Endothelial cell of umbilical vein (primary cell): ENCODE measurements around the gene SPAM1. TPM values are rescaled to one million over a fixed set of nuclear protein-coding genes. Genes with fewer than 3 reads are reported as not detected.
"Not testable (repeated sequence)": the region's sequence is repeated elsewhere in the genome, so short reads cannot be mapped to it uniquely, and the experiment has no call there.

Experiments
- BruUV-seq: library from RNA; stranded (reverse); fragments of 400-500 nt; replicated peaks from 2 replicates; lab custom pipeline; 2021; lab: Mats Ljungman, UMichigan
- CTCF ChIA-PET: fragments of 300-600, 350-600 bp; sonication (Branson Sonifier 250); formaldehyde crosslinking; loops from one replicate; lab custom pipeline; 2021; ENCODE audit warnings: antibody characterized with exemption, inconsistent platforms; lab: Charles Lee
- POLR2A ChIA-PET: fragments of 300-600, 350-600 bp; sonication (Branson Sonifier 250); formaldehyde crosslinking; loops from one replicate; lab custom pipeline; 2021; ENCODE audit warnings: antibody characterized with exemption, inconsistent platforms; lab: Charles Lee
- DNase-seq: peaks from one replicate; pipeline ENCODE4 v3.0.0-alpha.2; 2011; ENCODE audit warnings: low read depth, low spot score
- FAIRE-seq: peaks from 2 replicates; lab custom pipeline; 2011; peaks lifted over from hg19 to GRCh38; lab: Jason Lieb, UNC
- H2AFZ ChIP-seq: 2 replicates; pipeline ENCODE4 v1.6.0; 2012; ENCODE audit warnings: low read depth, low read length, control low read depth, inconsistent platforms
- H3K27ac ChIP-seq: 2 replicates; pipeline ENCODE4 v1.5.1; 2011; ENCODE audit warnings: low read depth, mild to moderate bottlenecking, control low read depth, low read length, moderate library complexity; ENCODE audit not compliant: insufficient read depth
- H3K27me3 ChIP-seq, 2 experiments: 2 replicates each; pipeline versions ENCODE4 v1.6.0 to v1.6.1; 2011; ENCODE audit warnings: low read length in 2 of 2, mixed read lengths in 1 of 2; ENCODE audit not compliant: control insufficient read depth in 2 of 2, insufficient read depth in 2 of 2
- H3K36me3 ChIP-seq, 2 experiments: 2 replicates in 1 of 2; 3 replicates in 1 of 2; pipeline ENCODE4 v1.5.1; 2011; ENCODE audit warnings: low read length in 2 of 2, mild to moderate bottlenecking in 1 of 2, moderate library complexity in 1 of 2; ENCODE audit not compliant: control insufficient read depth in 2 of 2, insufficient read depth in 2 of 2; ENCODE audit errors: extremely low read depth in 1 of 2
- H3K4me1 ChIP-seq: 3 replicates; pipeline ENCODE4 v1.5.1; 2011; ENCODE audit warnings: mild to moderate bottlenecking, low read length; ENCODE audit not compliant: control insufficient read depth, insufficient read depth; ENCODE audit errors: extremely low read depth
- H3K4me2 ChIP-seq: 2 replicates; pipeline ENCODE4 v1.6.1; 2011; ENCODE audit warnings: low read length, control low read depth, mixed read lengths; ENCODE audit not compliant: insufficient read depth
- H3K4me3 ChIP-seq, 3 experiments: fragments of 200-600 bp in 1 of 3; sonication (generic), shearing (Covaris generic) in 1 of 3; replicated peaks in 1 of 3; 2 replicates each; pipeline ENCODE4 v1.5.1; 2011 to 2016; ENCODE audit warnings: control low read depth in 3 of 3, low read length in 3 of 3, mild to moderate bottlenecking in 2 of 3, inconsistent platforms in 1 of 3, low read depth in 1 of 3, moderate library complexity in 1 of 3; ENCODE audit not compliant: insufficient read depth in 1 of 3
- H3K79me2 ChIP-seq: 2 replicates; pipeline ENCODE4 v1.6.0; 2012; ENCODE audit warnings: low read length, inconsistent platforms; ENCODE audit not compliant: control insufficient read depth, insufficient read depth
- H3K9ac ChIP-seq: replicated peaks from 2 replicates; pipeline ENCODE3; 2011; ENCODE audit warnings: low read length, control low read depth; ENCODE audit not compliant: insufficient read depth; ENCODE audit errors: extremely low read depth
- H3K9me1 ChIP-seq: replicated peaks from 3 replicates; pipeline ENCODE4 v1.6.0; 2011; ENCODE audit warnings: mild to moderate bottlenecking, low read length; ENCODE audit not compliant: control insufficient read depth, insufficient read depth; ENCODE audit errors: extremely low read depth
- H3K9me3 ChIP-seq: replicated peaks from 2 replicates; pipeline ENCODE4 v1.5.1; 2012; ENCODE audit warnings: low read length, inconsistent platforms; ENCODE audit not compliant: control insufficient read depth, insufficient read depth
- H4K20me1 ChIP-seq: replicated peaks from 2 replicates; pipeline ENCODE3; 2011; ENCODE audit warnings: mild to moderate bottlenecking, low read length; ENCODE audit not compliant: control insufficient read depth, insufficient read depth; ENCODE audit errors: extremely low read depth
- EZH2 ChIP-seq: IDR thresholded peaks from 2 replicates; pipeline ENCODE4 v1.6.1; 2012; ENCODE audit warnings: borderline replicate concordance, low read depth, mild to moderate bottlenecking, moderate library complexity, low read length, inconsistent platforms; ENCODE audit not compliant: severe bottlenecking
- FOS ChIP-seq: IDR thresholded peaks from 2 replicates; pipeline ENCODE4 v1.6.1; 2011; ENCODE audit warnings: mild to moderate bottlenecking, low read length, moderate library complexity, borderline replicate concordance; ENCODE audit not compliant: insufficient read depth
- GATA2 ChIP-seq: IDR thresholded peaks from 2 replicates; pipeline ENCODE4 v1.7.0; 2011; ENCODE audit warnings: low read depth, mild to moderate bottlenecking, moderate library complexity, mixed read lengths, low read length; ENCODE audit not compliant: insufficient read length, insufficient read depth
- JUN ChIP-seq: IDR thresholded peaks from 2 replicates; pipeline ENCODE4 v1.6.1; 2011; ENCODE audit warnings: borderline replicate concordance, low read depth; ENCODE audit not compliant: insufficient read length, insufficient read depth
- MYC ChIP-seq: IDR thresholded peaks from one replicate; pipeline ENCODE4 v1.6.1; 2011; ENCODE audit warnings: mild to moderate bottlenecking, low read depth, low read length
- POLR2A ChIP-seq: IDR thresholded peaks from 2 replicates; pipeline ENCODE4 v1.6.1; 2012; ENCODE audit warnings: low read depth, mild to moderate bottlenecking, control low read depth, low read length
- POLR2AphosphoS5 ChIP-seq: IDR thresholded peaks from 2 replicates; pipeline ENCODE4 v1.6.1; 2012; ENCODE audit warnings: low read depth, mild to moderate bottlenecking, control low read depth, low read length, moderate library complexity; ENCODE audit not compliant: insufficient read depth
- dilution Hi-C: fragments of 300-500 bp; cut with MboI; formaldehyde crosslinking; loops from one replicate; pipeline ENCODE4 v1.15.0; 2019; ENCODE audit warnings: low sequenced_read_pairs; ENCODE audit not compliant: extremely low pct_ligation_motif_present
- intact Hi-C: fragments of 100-400 bp; cut with micrococcal nuclease; formaldehyde crosslinking; loops from one replicate; pipeline ENCODE4 v1.10.0; 2022
- polyA plus RNA-seq, 4 experiments: library from polyadenylated mRNA; depleted of rRNA in 3 of 4; stranded (reverse) in 3 of 4; unstranded in 1 of 4; fragments of >200 nt; gene quantifications; 2 replicates each; pipeline versions ENCODE4 v1.2.1 to v1.2.3, GENCODE V29; 2011 to 2012; ENCODE audit warnings: missing spikeins in 1 of 4
- total RNA-seq: library from RNA; stranded (reverse); gene quantifications from 2 replicates; pipeline ENCODE4 v1.2.3, GENCODE V29; 2021
- TF ChIP-seq, protein P1 (sequence below), 2 donors: IDR thresholded peaks; 1 replicate in 1 of 2; 2 replicates in 1 of 2; pipeline ENCODE4 v1.5.1; 2011; ENCODE audit warnings: low read length in 2 of 2, mild to moderate bottlenecking in 2 of 2, moderate library complexity in 2 of 2, control low read depth in 1 of 2, inconsistent platforms in 1 of 2, low read depth in 1 of 2; ENCODE audit not compliant: insufficient read depth in 1 of 2; ENCODE audit errors: extremely low read depth in 1 of 2
- TF ChIP-seq, protein P2 (sequence below): IDR thresholded peaks from 2 replicates; pipeline ENCODE4 v1.6.1; 2011; ENCODE audit not compliant: insufficient read depth, insufficient read length

Gene SPAM1
- total and polyA plus RNA-seq, 2 donors (not counting 3 experiments of a cell fraction or from before 2014, with no cell fraction given) = not detected

DNA sequence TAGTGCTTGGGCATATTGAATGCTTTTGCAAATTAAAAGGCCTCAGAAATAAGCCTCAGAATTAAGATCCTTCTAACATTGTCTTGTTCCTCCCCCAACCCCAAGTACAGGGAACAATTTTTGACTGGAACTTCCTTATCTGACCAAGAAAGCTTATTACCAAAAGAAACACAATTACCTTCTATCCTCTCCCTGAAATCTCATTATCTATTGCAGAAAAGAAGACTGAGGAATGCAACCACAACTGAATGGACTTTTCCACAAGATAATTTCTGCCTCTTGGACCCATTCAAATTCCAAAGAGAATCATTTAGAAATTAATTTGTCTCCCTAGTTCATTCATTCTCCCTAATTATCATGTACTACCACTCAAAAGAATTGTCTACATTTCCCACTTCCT, 36.8 kb upstream of the SPAM1 start:
- no peaks in the 10 kb centered on the region for H3K9me3 ChIP-seq
- no peaks in the 10 kb centered on the region for H3K4me1 ChIP-seq
- FAIRE-seq = no peak
- H3K9ac ChIP-seq = no peak overlapping the region
- TF ChIP-seq EZH2 (no peak), FOS (no peak), POLR2AphosphoS5 (no peak), MYC (no peak), JUN (no peak), GATA2 (no peak), POLR2A (no peak)
- TF ChIP-seq, protein P1, sequence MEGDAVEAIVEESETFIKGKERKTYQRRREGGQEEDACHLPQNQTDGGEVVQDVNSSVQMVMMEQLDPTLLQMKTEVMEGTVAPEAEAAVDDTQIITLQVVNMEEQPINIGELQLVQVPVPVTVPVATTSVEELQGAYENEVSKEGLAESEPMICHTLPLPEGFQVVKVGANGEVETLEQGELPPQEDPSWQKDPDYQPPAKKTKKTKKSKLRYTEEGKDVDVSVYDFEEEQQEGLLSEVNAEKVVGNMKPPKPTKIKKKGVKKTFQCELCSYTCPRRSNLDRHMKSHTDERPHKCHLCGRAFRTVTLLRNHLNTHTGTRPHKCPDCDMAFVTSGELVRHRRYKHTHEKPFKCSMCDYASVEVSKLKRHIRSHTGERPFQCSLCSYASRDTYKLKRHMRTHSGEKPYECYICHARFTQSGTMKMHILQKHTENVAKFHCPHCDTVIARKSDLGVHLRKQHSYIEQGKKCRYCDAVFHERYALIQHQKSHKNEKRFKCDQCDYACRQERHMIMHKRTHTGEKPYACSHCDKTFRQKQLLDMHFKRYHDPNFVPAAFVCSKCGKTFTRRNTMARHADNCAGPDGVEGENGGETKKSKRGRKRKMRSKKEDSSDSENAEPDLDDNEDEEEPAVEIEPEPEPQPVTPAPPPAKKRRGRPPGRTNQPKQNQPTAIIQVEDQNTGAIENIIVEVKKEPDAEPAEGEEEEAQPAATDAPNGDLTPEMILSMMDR (IDR thresholded peaks at IDR 0.05; ENCODE audit: extremely low read depth in 1 of 2, insufficient read depth in 1 of 2, low read depth in 1 of 2, low read length in 2 of 2) = no peak
- TF ChIP-seq, protein P2, sequence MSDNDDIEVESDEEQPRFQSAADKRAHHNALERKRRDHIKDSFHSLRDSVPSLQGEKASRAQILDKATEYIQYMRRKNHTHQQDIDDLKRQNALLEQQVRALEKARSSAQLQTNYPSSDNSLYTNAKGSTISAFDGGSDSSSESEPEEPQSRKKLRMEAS = no peak
- CTCF ChIA-PET = no interaction called here
- H3K36me3 ChIP-seq = no peaks in the 10 kb centered on the region
- no peak overlapping the region for H3K4me2 ChIP-seq
- intact Hi-C loops = no loop called here
- H3K79me2 ChIP-seq = no peaks in the 10 kb centered on the region
- no TSS peak for BruUV-seq
- no peak overlapping the region for H2AFZ ChIP-seq
- no peak for DNase-seq
- no peak overlapping the region for H3K27ac ChIP-seq
- no peaks in the 10 kb centered on the region for H3K9me1 ChIP-seq
- no peak overlapping the region for H3K4me3 ChIP-seq
- dilution Hi-C loops = no loop called here
- H3K27me3 ChIP-seq = no peaks in the 10 kb centered on the region
- POLR2A ChIA-PET = no interaction called here
- H4K20me1 ChIP-seq = no peaks in the 10 kb centered on the region

DNA sequence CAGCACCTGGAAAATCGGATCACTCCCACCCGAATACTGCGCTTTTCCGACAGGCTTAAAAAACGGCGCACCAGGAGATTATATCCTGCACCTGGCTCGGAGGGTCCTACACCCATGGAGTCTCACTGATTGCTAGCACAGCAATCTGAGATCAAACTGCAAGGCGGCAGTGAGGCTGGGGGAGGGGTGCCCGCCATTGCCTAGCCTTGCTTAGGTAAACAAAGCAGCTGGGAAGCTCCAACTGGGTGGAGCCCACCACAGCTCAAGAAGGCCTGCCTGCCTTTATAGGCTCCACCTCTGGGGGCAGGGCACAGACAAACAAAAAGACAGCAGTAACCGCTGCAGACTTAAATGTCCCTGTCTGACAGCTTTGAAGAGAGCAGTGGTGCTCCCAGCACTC, 30.3 kb upstream of the SPAM1 start:
- H4K20me1 ChIP-seq, H3K9me1 ChIP-seq, H3K36me3 ChIP-seq, dilution Hi-C loops, H3K79me2 ChIP-seq, DNase-seq, CTCF ChIA-PET, H3K4me1 ChIP-seq, H3K9ac ChIP-seq, BruUV-seq, H2AFZ ChIP-seq, H3K4me2 ChIP-seq, FAIRE-seq, POLR2A ChIA-PET, H3K27me3 ChIP-seq, H3K9me3 ChIP-seq, H3K27ac ChIP-seq, H3K4me3 ChIP-seq, intact Hi-C loops: not testable (repeated sequence)
